RKO (cell line): ENCODE results near the gene TGFBR3.

Experiments used
- DNase-seq: peaks from one replicate; pipeline ENCODE4 v3.0.0-alpha.2; 2016; ENCODE audit warnings: low spot score

The TGFBR3 gene

DNA sequence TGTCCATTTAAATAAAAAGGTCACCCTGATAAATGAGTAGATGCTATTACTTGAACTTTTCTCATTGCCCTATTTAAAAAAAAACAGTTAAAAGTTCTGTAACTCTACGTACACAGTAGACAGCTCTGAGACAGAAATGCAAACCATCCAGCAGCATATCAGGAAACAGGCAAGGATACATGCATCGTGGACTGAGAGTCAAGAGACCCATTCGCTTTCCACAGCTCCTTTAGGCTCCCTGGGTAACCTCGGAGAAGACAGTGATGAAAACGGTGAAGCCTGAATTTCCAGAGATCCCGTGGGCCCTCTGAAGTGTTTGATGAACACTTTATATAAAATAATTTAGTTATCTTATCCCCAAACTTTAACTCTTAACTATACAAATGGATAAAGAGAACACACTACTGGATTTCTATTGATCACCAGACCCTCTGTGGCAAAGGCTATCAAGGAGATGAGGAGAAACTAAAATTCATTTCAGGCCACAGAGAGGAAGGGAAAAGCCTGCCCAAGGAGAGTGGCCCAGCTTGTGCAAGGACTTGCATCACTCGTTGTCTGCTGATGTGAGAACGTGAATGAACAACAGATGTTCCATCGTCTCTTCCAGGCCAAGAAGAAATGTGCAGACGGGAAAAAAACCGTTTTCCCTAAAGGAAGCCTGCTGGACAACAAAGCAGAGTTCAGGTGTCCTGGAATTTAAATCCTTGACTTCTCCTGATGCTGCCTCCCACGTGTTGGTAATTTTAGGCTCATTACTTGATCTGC lies 131.0 kb downstream of the TGFBR3 start:
- DNase-seq: no peak

GRCh38 chr1:91754348-91754747 lies 131.6 kb downstream of the TGFBR3 start:
- peak; percentile 55 for DNase-seq

GRCh38 chr1:91753878-91754277 lies 132.1 kb downstream of the TGFBR3 start:
- DNase-seq: no peak

DNA sequence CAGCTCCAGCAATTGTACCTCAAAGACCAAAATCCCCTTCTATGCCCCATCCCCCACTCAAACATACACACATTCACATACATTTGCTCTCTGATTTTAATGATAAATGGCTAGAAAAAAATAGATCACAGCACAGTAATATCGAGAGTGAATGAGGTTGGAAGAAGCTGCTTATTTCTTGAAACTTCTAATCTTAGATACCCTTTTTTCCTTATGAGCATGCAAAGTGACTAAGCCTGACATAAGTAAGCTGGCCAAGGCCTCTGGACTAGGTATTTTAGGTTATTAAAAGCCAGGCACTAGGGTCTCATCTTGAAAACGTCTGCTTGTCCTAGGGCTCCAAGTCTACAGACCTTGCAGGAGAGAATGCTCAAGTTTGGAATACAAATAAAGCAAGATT lies 133.6 kb downstream of the TGFBR3 start:
- no peak for DNase-seq

- no peak for DNase-seq
Observed at GRCh38 chr1:91751275-91751674, 134.7 kb downstream of the TGFBR3 start.

- no peak for DNase-seq
Observed at GRCh38 chr1:91750398-91750996, 135.5 kb downstream of the TGFBR3 start.

GRCh38 chr1:91749788-91750231 lies 136.1 kb downstream of the TGFBR3 start:
- DNase-seq: no peak

DNA sequence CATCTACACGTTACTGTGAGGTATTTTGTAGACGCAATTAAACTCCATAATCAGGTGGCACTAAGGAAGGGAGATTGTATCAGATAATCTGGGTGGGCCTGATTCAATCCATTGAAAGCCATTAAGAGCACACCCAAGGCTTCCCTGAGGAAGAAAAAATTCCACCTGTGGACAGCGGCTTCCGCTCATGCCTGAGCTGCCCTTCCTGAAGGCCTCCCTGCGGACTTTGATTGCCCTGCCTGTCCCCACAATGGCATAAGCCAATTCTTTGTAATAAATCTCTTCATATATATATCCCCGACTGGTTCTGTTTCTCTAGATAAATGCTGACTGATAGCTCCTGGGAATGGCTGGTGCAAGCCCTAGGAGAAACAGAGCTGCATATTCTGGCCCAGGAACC lies 138.3 kb downstream of the TGFBR3 start:
- no peak for DNase-seq

GRCh38 chr1:91746728-91747338 lies 139.1 kb downstream of the TGFBR3 start:
- no peak for DNase-seq

GRCh38 chr1:91745640-91746373 lies 140.1 kb downstream of the TGFBR3 start:
- no peak for DNase-seq

DNA sequence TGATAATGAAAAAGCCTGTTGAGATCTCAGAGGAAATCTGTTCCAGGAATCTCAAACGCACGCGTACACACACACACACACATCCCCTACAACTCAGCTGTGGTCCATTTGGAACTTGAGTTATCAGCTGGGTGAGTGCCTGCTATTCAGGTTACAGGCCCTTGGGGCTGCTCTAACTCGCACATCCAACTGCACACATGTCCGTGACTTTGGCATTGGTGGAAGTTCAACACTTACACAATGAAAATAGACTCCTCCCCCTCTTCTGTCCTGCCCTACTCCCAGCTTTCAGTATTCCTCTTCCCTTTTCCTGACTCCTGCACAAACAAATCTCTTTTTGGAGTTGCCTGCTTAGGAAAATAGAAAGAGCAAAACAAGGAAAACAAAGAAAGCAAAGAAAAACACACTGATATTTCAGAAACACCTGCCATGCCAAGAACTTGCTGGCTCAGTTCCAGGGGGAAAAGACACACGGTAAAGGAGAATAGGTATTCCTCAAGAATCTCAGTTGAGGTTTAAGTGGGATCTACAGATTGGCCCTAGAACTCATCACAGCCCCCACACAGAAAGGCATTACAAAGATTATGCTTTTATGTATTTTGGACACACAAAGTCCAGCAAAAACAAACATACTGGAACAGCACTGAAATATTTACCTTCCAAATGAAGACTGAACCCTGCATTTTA lies 140.9 kb downstream of the TGFBR3 start:
- no peak for DNase-seq

DNA sequence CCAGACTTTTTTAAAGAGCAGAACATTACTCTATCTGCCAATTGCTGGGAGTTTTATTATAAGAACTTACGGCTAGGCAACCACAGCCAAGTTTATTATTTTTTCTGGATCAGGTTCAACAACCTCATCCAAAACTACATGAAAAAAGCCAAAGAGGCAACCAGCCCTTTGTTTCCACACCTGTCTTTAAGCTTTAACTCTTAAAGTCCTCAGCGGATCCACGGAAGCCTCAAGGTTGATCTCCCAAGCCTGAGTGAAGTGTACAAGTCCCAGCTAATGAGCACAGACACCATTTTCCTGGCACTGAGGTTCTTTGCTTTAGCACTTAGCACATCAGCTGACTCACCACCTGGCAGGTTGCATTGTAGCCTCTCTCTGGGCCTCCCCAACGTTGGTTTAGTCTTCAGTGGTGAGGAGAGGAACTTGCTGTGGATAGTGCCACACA lies 143.1 kb downstream of the TGFBR3 start:
- no peak for DNase-seq

DNA sequence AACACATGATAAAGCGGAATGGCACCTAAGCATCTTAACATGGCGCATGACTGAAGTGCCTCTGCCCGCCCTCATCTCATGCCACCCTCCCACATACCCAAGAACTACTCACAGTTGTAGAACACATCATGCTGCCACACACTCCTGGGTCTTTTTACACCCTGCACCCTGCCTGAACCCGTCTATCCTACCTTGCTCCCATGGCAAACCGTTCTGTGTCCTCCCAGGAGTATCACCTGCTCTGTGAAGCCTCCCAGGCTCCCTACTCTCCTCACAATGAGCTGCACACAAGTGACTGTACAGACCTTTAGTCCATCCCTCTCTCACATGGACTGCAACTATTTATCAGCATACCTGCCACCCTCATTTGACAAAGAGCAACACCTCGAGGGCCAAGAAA lies 144.0 kb downstream of the TGFBR3 start:
- DNase-seq: no peak

DNA sequence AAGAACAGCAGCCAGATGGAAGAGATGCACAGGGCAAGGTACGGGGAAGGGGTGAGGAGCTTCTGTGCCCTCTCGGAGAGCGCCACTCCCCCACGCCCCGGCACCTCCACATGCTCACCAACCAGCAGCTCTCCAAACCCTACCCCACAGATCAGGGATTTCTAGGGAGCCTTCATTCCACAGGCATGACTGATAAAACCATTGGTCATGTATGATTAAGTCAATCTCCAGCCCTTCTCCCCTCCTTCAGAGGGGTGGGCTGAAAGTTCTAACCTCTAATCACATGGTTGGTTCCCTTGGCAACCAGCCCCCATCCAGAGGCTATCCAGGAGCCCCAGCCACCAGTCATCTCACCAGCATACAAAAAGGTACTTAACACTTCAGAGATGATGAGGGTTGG lies 144.7 kb downstream of the TGFBR3 start:
- DNase-seq: no peak

DNA sequence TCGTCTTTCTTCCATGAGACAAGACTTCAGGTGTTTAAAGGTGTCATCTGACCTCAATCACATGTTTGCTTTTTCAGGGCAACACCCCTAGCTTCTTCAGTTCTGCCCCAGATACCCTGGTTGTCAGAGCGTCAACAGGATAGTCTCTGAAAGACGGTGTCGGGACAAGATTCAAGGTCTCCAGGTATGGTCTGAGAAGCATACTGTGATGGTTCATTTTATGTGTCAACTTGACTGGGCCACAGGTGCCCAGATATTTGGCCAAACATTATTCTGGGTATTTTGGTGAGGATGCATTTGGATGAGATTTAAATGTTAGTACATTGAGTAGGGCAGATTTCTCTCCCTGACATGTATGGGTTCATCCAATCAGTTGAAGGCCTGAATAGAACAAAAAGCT lies 148.3 kb downstream of the TGFBR3 start:
- DNase-seq: no peak

GRCh38 chr1:91736715-91737615 lies 149.0 kb downstream of the TGFBR3 start:
- DNase-seq: peak; percentile 9

GRCh38 chr1:91736146-91736714 lies 149.7 kb downstream of the TGFBR3 start:
- DNase-seq: no peak

DNA sequence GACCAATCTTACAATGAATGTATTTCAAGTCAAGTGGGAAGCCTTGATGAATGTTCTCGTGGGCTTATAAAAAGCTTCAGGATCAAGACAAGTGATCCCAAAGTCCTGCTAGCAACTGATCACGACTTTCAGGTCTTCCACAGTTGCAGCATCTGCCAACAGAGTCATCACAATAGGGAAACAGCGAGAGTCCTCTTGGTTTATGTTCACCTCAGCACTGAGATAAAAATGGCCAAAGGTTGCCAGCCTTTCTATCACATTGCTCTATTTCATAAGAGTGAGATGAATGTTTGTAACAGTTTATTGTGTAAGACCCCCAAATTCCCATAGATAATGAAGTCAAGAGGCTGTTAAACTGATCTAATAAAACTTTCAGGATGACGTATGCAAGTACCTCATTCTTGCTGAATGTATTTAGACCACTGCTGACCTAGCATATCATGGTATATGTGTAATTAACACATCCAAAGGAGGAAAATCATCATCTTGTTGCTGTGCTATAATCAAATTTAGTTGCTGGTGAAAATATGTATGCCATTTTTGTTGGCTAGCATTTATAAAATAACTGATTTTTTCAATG lies 150.6 kb downstream of the TGFBR3 start:
- DNase-seq: no peak

DNA sequence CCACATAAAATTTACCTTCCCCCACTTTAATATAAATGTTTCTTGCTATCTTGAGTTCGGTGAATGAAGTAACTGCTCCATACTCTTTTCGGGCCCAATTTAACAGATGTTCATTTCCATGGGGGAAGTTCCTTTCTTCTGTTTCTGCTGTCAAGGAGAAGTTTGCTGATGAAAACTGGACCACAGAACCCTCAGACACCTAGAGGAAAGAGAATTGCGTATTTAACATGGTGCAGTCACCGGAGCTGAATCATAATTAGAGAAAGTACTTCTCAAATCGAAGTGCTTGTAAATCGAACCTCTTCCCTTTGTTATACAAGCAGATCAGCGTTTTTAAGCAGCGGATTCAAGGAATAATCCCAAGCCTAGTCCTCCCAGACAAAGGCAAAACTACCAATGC lies 151.2 kb downstream of the TGFBR3 start:
- no peak for DNase-seq

- no peak for DNase-seq
Observed at GRCh38 chr1:91733108-91733710, 152.7 kb downstream of the TGFBR3 start.
